GM12878 (cell line): ENCODE results near the gene LRWD1. TPM values are rescaled to one million over a fixed set of nuclear protein-coding genes. Genes with fewer than 3 reads are reported as not detected.
A peak's percentile ranks its signal among the peaks of the same experiment; 100 is the strongest.

Experiments
- ATAC-seq: fragments of 200-7000 bp; cut with Tn5 transposase; 3 replicates; pipeline ENCODE4 v1.9.1; 2020; ENCODE audit warnings: mild to moderate bottlenecking, moderate library complexity
- BruUV-seq: library from RNA; stranded (reverse); fragments of 400-500 nt; replicated peaks from 2 replicates; lab custom pipeline; 2021; lab: Mats Ljungman, UMichigan
- CTCF ChIA-PET: fragments of 300-600 bp; sonication (Branson Sonifier 250); formaldehyde crosslinking; extraction: SDS; loops from one replicate; lab custom pipeline; 2021; ENCODE audit warnings: inconsistent platforms; lab: Yijun Ruan, JAX
- POLR2A ChIA-PET: fragments of 350-600 bp; formaldehyde crosslinking; extraction: SDS; loops from one replicate; lab custom pipeline; 2021; ENCODE audit warnings: inconsistent platforms; lab: Charles Lee
- RAD21 ChIA-PET: fragments of 300-600 bp; sonication (Branson Sonifier 250); formaldehyde crosslinking; loops from one replicate; lab custom pipeline; 2023; ENCODE audit warnings: antibody characterized with exemption; ENCODE audit not compliant: unreplicated experiment; lab: Charles Lee
- SMC1A ChIA-PET: fragments of 300-600 bp; sonication (Branson Sonifier 250); formaldehyde crosslinking; loops from one replicate; lab custom pipeline; 2023; ENCODE audit not compliant: unreplicated experiment, uncharacterized antibody; lab: Charles Lee
- DNase-seq: peaks from one replicate; pipeline ENCODE4 v3.0.0-alpha.2; 2011; ENCODE audit warnings: low read depth, low spot score
- FAIRE-seq: peaks from 3 replicates; lab custom pipeline; 2011; peaks lifted over from hg19 to GRCh38; lab: Jason Lieb, UNC
- H2AFZ ChIP-seq: 2 replicates; pipeline ENCODE4 v1.6.0; 2011; ENCODE audit warnings: low read depth, low read length, control low read depth; ENCODE audit not compliant: control insufficient read depth
- H3K27ac ChIP-seq: 2 replicates; pipeline ENCODE4 v1.5.1; 2011; ENCODE audit warnings: control low read depth; ENCODE audit not compliant: control insufficient read depth, insufficient read depth
- H3K27me3 ChIP-seq, 2 experiments: replicated peaks in 1 of 2; 2 replicates each; pipeline versions ENCODE4 v1.6.0 to v1.6.1; 2011; ENCODE audit warnings: low read length in 1 of 2; ENCODE audit not compliant: control insufficient read depth in 2 of 2, insufficient read depth in 2 of 2
- H3K36me3 ChIP-seq, 2 experiments: 2 replicates each; pipeline ENCODE4 v1.5.1; 2011; ENCODE audit warnings: low read length in 1 of 2; ENCODE audit not compliant: control insufficient read depth in 2 of 2, insufficient read depth in 2 of 2
- H3K4me1 ChIP-seq: 2 replicates; pipeline ENCODE4 v1.6.1; 2011; ENCODE audit warnings: mild to moderate bottlenecking, low read length, moderate library complexity, mixed read lengths; ENCODE audit not compliant: control insufficient read depth, insufficient read depth
- H3K4me2 ChIP-seq: 2 replicates; pipeline ENCODE4 v1.6.0; 2011; ENCODE audit warnings: control low read depth; ENCODE audit not compliant: control insufficient read depth, insufficient read depth
- H3K4me3 ChIP-seq: fragments of 200-600 bp; sonication (generic); 2 replicates; pipeline ENCODE4 v1.5.1; 2016
- H3K79me2 ChIP-seq: 2 replicates; pipeline ENCODE4 v1.6.0; 2011; ENCODE audit warnings: low read length; ENCODE audit not compliant: control insufficient read depth, insufficient read depth
- H3K9ac ChIP-seq: 2 replicates; pipeline ENCODE4 v1.8.0; 2011; ENCODE audit warnings: low read length, control low read depth, mixed read lengths; ENCODE audit not compliant: control insufficient read depth, insufficient read depth
- H3K9me3 ChIP-seq: replicated peaks from 3 replicates; pipeline ENCODE4 v1.5.1; 2011; ENCODE audit warnings: mild to moderate bottlenecking, low read length; ENCODE audit not compliant: control insufficient read depth, insufficient read depth
- H4K20me1 ChIP-seq: 2 replicates; pipeline ENCODE4 v1.6.0; 2011; ENCODE audit not compliant: control insufficient read depth, insufficient read depth
- BCLAF1 ChIP-seq: fragments of 450-650 bp; IDR thresholded peaks from 2 replicates; pipeline ENCODE4 v1.6.1; 2017; ENCODE audit warnings: antibody characterized with exemption, mild to moderate bottlenecking, moderate library complexity
- CHD1 ChIP-seq: IDR thresholded peaks from 2 replicates; pipeline ENCODE4 v1.6.1; 2012; ENCODE audit warnings: low read depth, low read length, improper control_type of control experiment
- GABPA ChIP-seq: IDR thresholded peaks from 2 replicates; pipeline ENCODE4 v1.6.1; 2014; ENCODE audit warnings: antibody characterized with exemption, low read depth, mild to moderate bottlenecking, inconsistent platforms
- LARP7 ChIP-seq: fragments of 450-650 bp; IDR thresholded peaks from 2 replicates; pipeline ENCODE4 v1.6.1; 2017; ENCODE audit warnings: mild to moderate bottlenecking
- SIN3A ChIP-seq: IDR thresholded peaks from 2 replicates; pipeline ENCODE4 v1.6.1; 2012; ENCODE audit warnings: low read depth, low read length, improper control_type of control experiment
- WGBS: methylation state at CpG from one replicate; pipeline ENCODE4 v1.1.6; 2016; ENCODE audit warnings: low lambda C conversion rate; ENCODE audit not compliant: insufficient replicate concordance, insufficient coverage; ENCODE audit errors: missing lambda C conversion rate; 5-methylcytosine and 5-hydroxymethylcytosine counted together
- in situ Hi-C: fragments of 300-500 bp; cut with MboI; formaldehyde crosslinking; loops from 9 replicates; pipeline ENCODE4 v1.14.3; 2018; ENCODE audit warnings: mixed read lengths
- intact Hi-C: fragments of 100-400 bp; cut with micrococcal nuclease; formaldehyde crosslinking; loops from one replicate; pipeline ENCODE4 v1.14.2; 2022; ENCODE audit not compliant: unreplicated experiment
- polyA plus RNA-seq, 11 experiments: library from polyadenylated mRNA; depleted of rRNA in 4 of 11; unstranded in 6 of 11; stranded (reverse) in 5 of 11; fragments of >200 nt; fragmentation: Nextera tagmentation in 4 of 11; fragmentation: Illumina TruSeq in 1 of 11; extraction: Ambion mirVana in 4 of 11; extraction: Trizol in 1 of 11; gene quantifications; 1 replicate in 1 of 11; 2 replicates in 10 of 11; pipeline versions ENCODE4 v1.2.1 to v1.2.3, GENCODE V29; 2011 to 2016; ENCODE audit warnings: inconsistent platforms in 2 of 11, missing spikeins in 2 of 11, low read depth in 1 of 11
- total RNA-seq, 4 experiments: library from RNA; depleted of rRNA in 3 of 4; stranded (reverse); fragments of >200 nt in 3 of 4; fragmentation: Illumina TruSeq in 1 of 4; extraction: Trizol in 1 of 4; gene quantifications; 2 replicates each; pipeline versions ENCODE4 v1.2.1 to v1.2.3, GENCODE V29; 2013 to 2021
- TF ChIP-seq, protein P1 (sequence below): IDR thresholded peaks from 2 replicates; pipeline ENCODE4 v1.6.1; 2012; ENCODE audit warnings: low read depth, low read length, improper control_type of control experiment

The LRWD1 gene
- total and polyA plus RNA-seq, 10 of the 15 experiments (the other 5 are each of a cell fraction or from before 2014, with no cell fraction given): 0.40 to 64.4 (median 26.1) TPM

DNA sequence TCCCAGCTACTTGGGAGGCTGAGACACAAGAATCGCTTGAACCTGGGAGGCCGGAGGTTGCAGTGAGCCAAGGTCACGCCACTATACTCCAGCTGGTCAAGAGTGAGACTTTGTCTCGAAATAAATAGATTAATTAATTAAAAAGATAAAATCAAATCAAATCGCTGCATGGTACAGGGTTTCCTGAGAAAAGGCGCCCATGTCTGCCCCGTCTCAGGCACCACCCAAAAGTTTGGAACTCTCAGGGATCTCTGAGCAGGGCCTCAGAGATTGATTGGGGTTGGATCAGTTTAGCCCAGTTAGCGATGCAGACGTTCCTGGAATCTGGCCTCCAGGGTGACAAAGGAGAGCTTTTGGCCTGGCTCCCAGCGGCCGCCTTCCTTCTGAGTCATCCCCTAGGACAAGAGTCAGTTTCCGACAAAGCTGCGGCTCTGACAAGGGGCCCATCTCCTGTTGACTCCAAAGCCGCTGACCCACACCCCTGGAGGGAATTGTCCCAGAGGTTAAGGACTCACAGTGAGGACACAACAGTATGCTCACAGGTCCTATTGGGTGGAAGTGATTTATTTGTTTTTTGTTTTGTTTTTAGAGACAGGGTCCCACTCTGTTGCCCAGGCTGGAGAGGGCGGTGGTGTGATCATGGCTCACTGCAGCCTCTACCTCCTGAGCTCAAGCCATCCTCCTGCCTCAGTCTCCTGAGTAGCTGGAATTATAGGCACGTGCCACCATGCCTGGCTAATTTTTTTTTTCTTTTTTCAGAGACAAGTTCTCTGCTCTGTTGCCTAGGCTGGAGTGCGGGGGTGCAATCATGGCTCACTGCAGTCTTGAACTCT is 24.6 kb upstream of the LRWD1 start:
- ChIA-PET CTCF (interaction anchor here (0.6 to 3.0 kb wide), 6 partner anchors 10 to 53 kb away, joined by 3 to 13 read pairs (median 3); no protein-coding TSS in a partner anchor), POLR2A (interaction anchor here (1.7 to 9.7 kb wide), 4 partner anchors 11 to 36 kb away, joined by 4 to 210 read pairs (median 15); partner anchors contain the start of gene ORAI2), RAD21 (interaction anchor here (0.6 to 9.0 kb wide), 3 partner anchors 14 to 35 kb away, joined by 3 to 115 read pairs (median 11); no protein-coding TSS in a partner anchor), SMC1A (interaction anchor here (0.9 to 5.8 kb wide), 7 partner anchors 15 to 152 kb away, joined by 3 to 76 read pairs (median 6); no protein-coding TSS in a partner anchor)
- TF ChIP-seq, protein P1, sequence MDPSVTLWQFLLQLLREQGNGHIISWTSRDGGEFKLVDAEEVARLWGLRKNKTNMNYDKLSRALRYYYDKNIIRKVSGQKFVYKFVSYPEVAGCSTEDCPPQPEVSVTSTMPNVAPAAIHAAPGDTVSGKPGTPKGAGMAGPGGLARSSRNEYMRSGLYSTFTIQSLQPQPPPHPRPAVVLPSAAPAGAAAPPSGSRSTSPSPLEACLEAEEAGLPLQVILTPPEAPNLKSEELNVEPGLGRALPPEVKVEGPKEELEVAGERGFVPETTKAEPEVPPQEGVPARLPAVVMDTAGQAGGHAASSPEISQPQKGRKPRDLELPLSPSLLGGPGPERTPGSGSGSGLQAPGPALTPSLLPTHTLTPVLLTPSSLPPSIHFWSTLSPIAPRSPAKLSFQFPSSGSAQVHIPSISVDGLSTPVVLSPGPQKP: no peak
- TF ChIP-seq GABPA: no peak
- no peak for TF ChIP-seq SIN3A
- TF ChIP-seq LARP7: no peak
- TF ChIP-seq BCLAF1: no peak
- TF ChIP-seq CHD1: no peak
- peak overlapping the region; percentile 99; the same call in 1 of the 2 replicates for H3K27ac ChIP-seq
- DNase-seq: no peak
- no peak overlapping the region for H3K9ac ChIP-seq
- no peaks in the 10 kb centered on the region for H3K27me3 ChIP-seq
- intact Hi-C loops (loop anchor here (5.0 kb wide), 1 partner anchor 583 kb away; no protein-coding TSS in a partner anchor), in situ Hi-C loops (no loop called here)
- peaks cover 28% of the 10 kb centered on the region for H3K79me2 ChIP-seq
- H3K9me3 ChIP-seq: no peaks in the 10 kb centered on the region
- BruUV-seq: no TSS peak
- no peaks in the 10 kb centered on the region for H4K20me1 ChIP-seq
- no peak overlapping the region for H3K4me3 ChIP-seq
- peaks cover 44% of the 10 kb centered on the region for H3K4me1 ChIP-seq
- no peak overlapping the region; the same call in 1 of the 2 replicates for H3K4me2 ChIP-seq
- peaks cover 13 to 16% of the 10 kb centered on the region in 2 experiments for H3K36me3 ChIP-seq
- H2AFZ ChIP-seq: no peak overlapping the region
- 98% methylated on average over 17 of the region's 17 CpGs for WGBS
- no peak for FAIRE-seq
- ATAC-seq: no peak
